ENCODE measurements around the gene SYCE3.
"Not testable (repeated sequence)": the region's sequence is repeated elsewhere in the genome, so short reads cannot be mapped to it uniquely, and the experiment has no call there.

SYCE3 gene

DNA sequence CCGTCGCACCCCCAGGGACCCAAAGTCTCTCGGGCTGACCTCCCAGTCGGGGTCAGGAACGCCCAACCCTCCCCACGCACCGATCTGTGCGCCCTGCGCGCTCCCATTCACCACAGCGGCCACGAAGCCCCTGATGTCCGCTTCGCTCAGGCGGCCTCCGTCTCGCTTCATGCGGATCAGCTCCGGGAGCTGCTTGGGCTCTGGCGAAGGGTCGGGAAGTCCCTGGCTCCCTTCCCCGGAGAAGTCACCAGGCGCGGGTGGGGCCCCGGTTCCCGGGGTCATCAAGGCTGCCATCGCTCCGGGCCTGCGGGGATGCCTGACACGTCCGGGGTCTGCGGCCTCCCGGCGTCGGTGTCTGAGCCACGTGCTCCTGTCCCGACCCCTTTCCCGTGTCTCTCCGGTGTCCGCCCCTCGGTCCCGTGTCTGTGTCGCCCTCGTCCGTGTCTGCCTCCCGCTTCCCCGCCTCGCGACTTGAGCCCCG lies 33.3 kb downstream of the SYCE3 start:
- DNase-seq = no peak

DNA sequence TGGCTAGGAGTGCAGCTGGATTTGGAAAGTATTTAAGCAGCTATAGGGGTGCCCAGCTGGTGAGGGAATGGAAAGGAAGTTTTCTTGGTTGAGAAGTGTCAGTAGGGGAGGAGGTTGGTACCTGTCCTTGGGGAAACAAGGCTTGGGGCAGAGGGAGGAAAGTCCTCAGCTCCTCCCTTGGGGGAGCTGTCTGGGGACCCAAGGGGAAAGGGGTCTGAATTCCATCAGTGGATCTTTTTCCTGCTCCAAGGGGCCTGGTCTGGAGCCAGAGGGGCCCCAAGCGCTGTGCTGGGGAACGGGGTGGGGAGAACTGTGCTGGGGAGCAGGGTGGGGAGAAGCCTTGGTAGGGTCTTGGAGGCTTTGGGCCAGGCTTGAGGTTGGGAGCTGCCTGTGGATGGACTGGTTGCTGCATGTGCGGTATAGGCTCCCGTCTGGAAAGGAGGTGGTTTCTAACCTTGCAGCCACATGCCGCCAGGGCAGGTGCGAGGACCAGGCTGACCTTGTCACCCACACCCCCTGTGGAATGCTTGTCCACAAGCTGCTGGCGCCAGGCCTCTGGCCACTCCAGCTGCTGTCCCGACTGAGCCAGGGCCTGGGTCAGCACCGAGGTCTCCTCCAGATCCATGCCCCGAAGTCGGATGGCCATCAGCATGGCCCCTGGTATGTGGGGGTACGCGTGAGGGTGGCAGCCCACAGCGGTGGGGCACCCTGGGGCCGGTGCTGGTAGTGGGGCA lies 33.9 kb downstream of the SYCE3 start:
- no peak for DNase-seq

DNA sequence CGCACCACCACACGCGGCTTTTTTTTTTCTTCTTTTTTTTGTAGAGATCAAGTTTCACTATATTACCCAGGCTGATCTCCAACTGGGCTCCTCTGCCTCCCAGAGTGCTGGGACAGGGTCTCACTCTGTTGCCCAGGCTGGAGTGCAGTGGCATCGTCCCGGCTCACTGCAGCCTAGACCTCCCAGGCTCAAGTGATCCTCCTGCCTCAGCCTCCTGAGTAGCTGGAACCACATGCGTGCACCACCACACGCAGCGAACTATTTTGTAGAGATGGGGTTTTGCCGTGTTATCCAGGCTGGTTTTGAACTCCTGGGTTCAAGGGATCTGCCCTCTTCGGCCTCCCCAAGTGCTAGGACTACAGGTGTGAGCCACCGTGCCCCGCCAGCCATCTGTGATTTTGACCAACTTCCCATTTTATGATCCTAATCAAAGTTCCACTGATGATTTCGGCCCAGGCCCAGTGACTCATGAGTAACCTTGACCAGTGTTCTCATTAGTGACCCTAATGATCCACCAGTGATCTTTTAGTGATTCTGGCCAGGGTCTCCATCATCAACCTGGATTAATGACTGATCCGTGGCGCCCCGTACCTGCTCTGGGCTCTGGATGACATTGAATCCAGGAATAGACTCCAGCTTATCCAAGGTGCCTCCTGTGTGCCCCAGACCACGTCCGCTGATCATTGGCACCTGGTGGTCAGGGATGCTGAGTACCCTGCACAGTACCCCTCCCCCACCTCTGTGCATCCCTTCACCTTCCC lies 34.6 kb downstream of the SYCE3 start:
- DNase-seq = no peak

DNA sequence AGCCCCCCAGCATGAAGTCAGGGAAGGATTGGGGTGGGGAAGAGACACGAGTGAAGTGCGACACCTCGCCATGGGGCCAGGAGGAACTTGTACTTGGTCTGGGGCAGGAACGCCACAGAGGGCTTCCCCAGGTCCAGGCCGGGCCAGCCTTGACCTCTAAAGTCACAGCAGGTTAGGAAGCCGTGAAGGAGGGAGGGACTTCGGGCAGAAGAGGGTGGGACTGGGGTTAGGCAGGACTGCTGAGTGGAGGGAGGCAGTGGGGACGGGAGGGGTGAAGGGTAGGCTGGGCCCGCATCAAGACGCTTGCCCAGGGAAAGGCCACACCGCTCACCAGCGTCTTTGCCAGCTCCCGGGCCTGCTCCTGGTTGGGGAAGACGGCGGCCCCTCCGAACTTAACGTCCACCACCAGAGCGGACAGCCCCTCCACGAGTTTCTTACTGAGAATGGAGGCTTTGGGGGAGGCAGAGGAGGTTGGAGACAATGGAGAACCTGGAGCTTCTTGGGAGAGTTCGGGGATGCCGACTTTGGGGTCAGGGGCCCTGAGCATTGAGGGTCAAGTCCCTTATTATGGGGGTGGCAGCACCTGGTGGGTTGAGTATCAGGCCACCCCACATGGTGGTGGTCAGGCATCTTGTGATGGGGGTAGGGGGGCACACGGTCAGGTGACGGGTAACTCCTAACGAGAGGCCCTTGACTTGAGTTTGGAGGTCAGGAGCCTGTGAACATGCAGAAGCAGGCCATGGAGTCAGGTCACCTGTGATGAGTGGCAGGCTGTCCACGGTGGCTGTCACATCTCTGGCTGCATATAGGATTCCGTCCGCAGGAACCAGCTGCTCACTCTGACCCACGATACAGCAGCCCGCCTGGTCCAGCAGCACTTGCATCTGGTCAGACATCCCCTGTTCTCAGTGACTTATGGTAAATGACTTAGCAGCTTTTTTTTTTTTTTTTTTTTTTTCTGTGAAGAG lies 35.6 kb downstream of the SYCE3 start:
- peak in 1 of 2 donors; percentile 76 for DNase-seq

DNA sequence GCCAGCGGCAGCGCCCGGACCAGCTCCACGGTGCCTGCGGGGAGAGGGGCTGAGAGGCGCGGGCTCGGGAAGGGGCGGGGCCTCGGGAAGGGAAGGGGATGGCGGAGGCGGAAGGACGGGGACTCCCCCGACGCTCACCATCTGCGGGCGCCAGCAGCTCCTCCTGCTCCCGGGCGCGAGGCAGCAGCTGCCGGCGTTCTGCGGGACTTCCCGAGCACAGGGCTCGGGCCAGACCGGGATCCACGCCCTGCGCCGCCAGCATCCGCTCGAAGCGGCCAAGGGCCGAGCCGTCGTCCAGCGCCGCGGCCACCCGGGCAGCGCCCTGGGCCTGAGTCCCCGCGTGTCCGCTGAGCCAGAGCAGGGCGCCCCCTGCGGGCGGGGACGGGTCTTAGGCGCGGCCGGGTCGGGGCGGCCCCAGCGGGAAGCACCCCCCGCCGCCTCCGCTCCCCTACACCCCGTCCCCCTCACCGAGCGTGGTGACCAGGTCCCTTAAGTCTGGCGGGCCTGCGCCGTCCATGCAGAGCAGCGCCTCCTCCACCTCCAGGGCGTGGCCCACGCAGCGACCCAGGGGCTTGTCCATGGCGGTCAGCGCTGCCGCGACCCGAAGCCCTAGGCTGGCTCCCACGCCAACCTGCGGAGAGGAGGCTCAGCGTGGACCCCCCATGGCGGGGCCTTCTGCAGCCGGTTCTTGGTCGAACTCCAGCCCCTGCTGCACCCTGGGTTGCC lies 36.4 kb downstream of the SYCE3 start:
- peak; percentile 62 to 92 for DNase-seq

DNA sequence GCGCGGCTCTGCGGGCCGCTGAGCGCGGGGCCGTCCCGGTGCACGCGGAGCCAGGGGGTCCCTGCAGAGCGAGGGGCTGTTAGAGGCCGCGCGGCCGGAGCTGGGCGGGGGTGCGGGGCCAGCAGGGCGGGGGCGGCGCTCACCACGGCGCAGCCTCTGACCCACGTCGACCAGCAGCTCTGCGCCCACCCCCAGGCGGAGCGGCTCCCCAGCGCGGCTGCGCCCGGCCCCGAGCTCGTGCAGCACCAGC lies 36.9 kb downstream of the SYCE3 start:
- no peak for DNase-seq

DNA sequence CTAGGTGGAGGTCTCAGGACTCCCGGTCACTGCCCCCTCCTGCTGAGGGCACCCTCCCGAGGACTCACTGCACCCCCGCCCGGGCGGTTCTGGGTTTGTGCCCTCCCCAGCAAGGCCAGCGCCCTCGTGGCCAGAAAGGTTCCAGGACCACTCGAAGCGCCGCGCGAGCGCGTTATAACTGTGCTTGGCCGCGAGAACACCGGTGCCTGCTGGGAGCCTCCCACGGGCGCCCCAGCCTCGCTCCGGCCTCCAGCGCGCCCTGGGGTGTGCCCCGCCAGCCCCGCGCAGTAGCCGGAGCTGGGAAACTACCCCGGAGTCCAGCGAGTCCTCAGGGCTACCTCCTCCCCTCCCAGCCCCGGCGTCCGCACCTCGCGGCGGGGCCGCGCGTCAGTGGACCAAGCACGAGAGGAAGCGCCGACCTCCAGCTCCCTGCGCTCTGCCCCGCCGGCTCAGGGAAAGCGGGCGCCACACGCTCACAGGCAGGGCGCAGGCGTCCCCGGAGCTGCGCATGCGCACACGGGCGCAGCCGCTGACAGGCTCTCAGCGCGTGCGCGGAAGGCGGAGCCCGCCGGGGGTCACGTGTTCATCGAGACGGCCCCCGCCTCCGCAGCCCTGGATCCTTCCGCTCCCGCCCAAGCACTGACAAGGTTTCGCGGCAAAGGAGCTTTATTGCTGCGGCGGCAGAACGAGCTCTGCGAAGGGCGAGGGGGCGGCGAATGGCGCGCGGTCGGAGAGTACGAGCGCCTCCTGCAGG lies 37.4 kb downstream of the SYCE3 start, which contains the start of gene SCO2:
Gene SCO2, minus strand, starts transcription at position 495 of the 754 bp plus-strand sequence. CDS start 1,187 bp downstream, outside the sequence.
- peak; percentile 79 to 91 for DNase-seq

DNA sequence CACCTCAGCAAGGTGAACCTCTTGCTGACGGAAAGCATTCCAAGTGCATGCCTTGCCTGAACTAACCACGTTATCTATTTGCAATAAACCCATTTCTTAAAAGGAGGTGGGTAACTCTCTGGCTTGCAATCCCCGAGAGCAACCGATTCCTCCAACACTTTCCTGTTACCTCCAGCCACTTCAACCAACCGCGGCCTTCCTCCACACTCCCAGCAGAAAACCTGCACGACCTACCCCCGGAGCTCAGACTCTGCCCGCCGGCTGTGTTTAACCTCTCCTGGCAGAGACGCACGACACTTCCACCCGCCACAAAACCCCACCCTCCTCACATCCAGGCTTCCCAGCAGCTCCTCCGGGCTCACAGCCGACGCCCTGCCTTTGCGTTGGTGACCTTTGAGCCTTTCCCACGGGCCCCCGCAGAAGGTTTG lies 38.0 kb downstream of the SYCE3 start:
- no peak for DNase-seq

DNA sequence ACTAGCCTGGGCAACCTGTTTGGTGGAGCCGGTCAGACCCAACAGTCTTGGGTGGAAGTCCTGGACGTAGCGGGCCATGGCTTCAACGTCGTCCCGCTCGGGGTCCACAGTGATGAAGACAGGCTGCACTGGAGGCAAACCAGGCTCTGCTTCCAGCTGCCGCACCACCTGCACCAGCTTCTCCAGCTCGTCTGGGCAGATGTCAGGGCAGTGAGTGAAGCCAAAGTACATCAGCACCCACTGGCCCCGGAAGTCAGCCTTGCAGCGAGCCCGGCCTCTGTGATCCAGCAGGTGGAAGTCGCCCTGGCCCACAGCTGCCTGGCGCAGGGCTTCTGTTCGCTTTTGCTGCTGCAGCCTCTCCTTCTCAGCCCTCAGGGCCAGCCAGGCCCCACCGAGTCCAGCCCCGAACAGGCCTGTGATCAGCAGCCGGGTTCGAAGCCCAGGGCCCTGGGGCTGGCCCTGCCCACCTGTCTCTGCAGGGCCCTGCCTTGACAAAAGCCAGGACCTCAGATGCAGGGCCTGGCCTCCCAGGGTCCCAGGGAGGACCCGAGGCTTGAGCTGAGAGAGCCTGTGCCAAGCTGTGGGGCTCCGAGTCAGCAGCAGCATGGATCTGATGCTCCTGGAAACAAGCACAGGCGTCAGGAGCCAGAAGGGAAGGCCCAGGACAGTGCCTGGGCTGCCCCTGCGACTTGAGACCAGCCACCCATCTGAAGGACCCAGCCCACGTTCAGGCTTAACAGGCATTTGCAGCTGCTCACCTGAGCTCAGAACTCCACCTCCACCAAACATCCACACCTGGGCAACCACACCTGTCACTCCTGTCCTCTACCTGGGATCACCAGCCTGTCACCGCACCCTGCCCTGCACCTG lies 38.7 kb downstream of the SYCE3 start:
- DNase-seq = no peak

DNA sequence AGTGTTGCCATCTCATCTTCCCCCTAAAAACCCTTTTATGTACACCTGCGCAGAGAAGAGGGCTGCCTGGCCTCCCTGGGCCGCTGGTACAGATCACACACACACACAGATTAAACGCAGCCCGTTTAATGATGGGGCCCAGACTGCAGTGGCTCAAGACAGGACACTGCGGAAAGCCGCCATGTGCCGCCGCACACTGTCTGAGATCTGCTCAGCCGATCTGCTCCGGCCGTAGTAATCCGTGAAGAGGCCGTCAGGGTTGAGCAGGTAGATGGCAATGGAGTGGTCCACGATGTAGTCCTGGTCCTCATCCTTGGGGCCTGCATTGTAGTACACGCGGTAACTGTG lies 39.3 kb downstream of the SYCE3 start:
- no peak for DNase-seq

DNA sequence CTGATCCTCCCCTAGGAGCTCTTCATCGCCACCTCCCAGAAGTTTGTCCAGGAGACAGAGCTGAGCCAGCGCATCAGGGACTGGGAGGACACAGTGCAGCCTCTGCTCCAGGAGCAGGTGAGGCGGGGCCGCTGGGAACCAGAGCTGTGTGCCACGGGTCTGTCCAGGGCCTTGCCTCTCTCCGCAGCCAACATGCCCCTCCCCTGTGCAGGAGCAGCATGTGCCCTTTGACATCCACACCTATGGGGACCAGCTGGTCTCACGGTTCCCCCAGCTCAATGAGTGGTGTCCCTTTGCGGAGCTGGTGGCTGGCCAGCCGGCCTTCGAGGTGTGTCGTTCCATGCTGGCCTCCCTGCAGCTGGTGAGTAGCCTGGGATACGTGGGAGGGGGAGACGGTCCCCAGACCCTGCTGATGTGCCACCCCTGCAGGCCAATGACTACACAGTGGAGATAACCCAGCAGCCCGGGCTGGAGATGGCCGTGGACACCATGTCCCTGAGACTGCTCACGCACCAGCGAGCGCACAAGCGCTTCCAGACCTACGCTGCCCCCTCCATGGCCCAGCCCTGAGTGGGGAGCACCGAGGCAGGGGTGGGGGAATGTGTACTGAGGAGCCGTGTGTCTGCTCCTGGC lies 39.8 kb downstream of the SYCE3 start:
- no peak for DNase-seq

DNA sequence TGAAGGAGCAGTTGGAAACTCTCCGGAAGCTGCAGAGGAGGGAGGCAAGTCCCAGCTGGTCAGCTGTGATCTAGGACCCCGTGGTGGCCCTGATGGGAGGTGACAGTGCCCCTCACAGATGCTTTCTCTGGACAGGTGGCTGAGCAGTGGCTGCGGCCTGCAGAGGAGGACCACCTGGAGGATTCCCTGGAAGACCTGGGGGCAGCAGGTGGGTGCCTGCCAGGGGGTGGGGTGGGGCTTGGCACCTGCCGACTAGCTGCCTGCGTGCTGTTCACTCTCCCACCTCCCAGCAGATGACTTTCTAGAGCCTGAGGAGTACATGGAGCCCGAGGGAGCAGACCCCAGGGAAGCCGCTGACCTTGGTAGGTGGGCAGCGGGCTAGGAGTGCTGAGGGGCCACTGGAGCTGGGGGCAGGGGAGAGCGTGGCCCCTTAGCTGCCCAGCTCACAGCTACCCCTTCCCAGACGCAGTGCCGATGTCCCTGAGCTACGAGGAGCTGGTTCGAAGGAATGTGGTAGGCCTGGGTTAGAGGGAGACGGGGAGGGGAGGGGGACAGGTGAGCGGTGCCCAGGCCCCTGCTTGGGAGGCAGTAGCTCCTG lies 40.4 kb downstream of the SYCE3 start:
- DNase-seq = no peak

DNA sequence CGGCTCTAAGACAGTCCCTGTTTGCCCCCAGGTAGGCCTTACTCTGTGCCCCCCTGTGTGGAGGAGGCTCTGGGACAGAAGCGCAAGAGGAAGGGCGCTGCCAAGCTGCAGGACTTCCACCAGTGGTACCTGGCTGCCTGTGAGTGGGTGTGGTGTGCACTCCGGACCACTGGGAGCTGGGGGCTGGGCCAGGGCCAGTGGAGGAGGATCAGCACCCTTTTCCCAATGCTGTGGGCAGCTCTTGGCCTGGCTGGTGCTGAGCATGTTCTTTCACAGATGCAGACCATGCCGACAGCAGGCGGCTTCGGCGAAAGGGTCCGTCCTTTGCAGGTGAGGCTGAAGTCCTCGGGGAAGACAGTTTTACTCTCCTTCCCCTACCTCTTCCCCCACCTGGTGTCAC lies 41.0 kb downstream of the SYCE3 start:
- DNase-seq = no peak

DNA sequence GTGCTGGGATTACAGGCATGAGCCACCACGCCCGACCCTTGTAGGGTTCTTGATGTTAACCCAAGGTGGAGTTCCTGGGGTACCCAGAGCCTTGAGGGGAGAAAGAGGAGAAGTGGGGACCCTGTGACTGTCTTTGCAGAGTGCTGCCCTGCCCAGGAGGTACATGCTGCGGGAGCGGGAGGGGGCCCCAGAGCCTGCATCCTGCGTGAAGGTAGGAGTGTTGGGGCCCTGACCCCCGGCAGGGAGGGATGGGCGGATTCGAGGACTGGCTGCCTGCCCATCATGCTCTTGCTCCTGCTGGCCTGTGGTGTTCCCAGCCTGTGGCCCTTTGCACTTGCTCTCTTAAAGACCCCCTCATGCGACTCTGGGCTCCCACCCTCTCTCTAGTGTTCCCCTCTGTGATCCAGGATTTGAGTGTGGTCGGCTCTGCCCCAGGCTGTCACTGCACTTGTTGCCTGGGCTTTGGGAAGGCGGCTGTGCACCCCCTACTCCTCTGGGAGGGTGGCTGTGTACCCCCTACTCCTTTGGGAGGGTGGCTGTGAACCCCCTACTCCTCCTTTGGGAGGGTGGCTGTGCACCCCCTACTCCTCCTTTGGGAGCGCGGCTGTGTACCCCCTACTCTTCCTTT lies 41.8 kb downstream of the SYCE3 start:
- DNase-seq = no peak

DNA sequence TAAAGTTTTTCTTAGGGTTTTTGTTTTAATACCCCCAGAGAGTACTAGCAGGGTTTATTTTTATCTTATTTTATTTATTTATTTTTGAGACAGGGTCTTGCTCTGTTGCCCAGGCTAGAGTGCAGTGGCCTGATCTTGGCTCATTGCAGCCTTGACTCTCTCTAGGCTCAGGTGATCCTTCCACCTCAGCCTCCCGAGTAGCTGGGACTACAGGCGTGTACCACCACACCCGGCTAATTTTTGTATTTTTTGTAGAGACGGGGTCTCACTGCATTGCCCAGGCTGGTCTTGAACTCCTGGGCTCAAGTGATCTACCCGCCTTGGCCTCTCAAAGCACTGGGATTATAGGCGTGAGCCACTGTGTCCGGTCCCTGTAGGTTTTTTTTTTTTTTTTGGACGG lies 42.5 kb downstream of the SYCE3 start:
- not testable (repeated sequence) for DNase-seq

DNA sequence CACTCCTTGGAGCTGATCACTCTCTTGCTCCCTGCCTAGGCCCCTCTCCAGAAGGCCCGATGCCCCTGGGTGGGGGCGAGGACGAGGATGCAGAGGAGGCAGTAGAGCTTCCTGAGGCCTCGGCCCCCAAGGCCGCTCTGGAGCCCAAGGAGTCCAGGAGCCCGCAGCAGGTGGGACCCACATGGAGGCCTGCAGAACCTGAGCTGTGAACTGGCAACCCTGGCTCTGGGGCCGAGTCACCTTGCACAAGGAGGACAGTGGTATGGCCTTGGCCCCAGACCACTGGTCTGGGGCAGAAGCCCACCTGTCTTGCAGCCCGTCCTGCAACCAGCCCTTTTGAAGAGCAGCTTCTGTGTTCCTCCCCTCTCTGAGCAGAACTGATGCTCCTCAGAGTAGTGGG lies 43.6 kb downstream of the SYCE3 start:
- DNase-seq = no peak

DNA sequence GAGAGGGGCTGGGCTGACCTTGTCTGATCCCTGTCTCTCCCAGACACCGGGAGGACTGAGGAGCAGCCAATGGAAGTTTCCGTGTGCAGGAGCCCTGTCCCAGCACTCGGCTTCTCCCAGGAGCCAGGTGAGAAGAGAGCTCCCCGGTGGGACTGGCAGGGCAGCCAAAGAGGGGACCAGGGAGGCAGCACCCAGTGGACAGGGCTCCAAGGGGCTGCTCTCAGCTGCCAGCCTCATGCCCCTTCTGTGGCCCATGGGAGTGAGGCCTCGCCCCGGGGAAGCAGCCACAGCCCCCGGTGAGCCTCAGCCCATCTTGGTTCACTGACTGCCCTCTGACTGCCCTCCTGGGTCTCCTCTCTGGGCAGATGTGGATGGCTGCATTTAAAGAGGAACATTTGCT lies 44.1 kb downstream of the SYCE3 start:
- no peak for DNase-seq

DNA sequence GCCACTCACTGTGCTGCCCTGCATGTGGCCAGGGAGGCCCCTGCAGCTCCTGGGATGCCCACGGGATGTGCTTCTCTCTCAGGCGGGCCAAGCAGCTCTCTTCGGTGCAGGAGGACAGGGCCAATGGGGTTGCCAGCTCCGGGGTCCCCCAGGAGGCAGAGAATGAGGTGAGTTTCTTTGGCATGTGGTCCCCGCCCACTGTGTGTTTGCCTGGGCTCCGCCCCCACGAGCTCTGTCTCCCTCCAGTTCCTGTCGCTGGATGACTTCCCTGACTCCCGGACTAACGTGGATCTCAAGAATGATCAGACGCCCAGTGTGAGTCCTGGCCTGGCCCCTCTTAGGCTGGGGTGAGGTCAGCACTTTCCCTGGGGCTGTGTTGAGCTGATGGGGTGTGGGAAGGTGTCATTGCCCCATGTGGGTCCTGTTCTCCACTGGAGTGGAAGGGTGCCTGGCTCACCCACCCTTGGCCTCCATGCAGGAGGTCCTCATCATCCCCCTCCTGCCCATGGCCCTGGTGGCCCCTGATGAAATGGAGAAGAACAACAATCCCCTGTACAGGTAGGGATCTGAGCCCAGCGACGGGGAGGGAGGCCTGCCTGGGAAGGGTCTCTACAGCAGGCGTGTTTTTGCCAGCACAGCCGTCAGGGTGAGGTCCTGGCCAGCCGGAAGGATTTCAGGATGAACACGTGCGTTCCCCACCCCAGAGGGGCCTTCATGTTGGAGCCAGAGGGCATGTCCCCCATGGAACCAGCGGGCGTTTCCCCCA lies 45.0 kb downstream of the SYCE3 start:
- no peak for DNase-seq

DNA sequence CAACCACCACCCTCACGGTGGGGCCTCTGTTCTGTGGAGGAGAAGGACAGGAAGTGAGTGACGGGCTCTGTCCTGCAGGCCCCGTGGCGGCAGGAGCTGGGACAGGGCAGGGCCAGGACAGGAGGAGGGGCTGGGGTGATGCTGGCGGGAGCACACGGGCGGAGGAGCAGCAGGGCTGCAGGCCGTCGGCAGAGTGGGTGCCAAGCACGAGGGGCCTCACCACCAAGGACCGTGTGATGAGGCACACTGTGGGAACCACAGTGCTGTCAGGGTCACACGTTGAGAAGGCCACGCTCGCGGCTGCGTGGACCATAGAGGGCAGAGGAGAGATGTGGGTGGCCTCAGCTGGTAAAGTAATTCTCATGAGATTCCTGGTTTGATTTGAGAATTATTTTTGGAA lies 45.8 kb downstream of the SYCE3 start:
- no peak for DNase-seq
